H9 (cell line): ENCODE measurements around the gene TGM2. TPM values are rescaled to one million over a fixed set of nuclear protein-coding genes. Genes with fewer than 3 reads are reported as not detected.

Experiments used
- DNase-seq: peaks from one replicate; pipeline ENCODE4 v3.0.0-alpha.2; 2017
- H2AFZ ChIP-seq: one replicate; pipeline ENCODE4 v1.6.1; 2013; ENCODE audit warnings: mild to moderate bottlenecking, low read length, control low read depth, moderate library complexity
- H2AK5ac ChIP-seq: 2 replicates; pipeline ENCODE4 v1.6.1; 2013; ENCODE audit warnings: low read length, control low read depth, mixed read lengths; ENCODE audit not compliant: insufficient read length
- H2BK120ac ChIP-seq: one replicate; pipeline ENCODE4 v1.6.1; 2013; ENCODE audit warnings: low read depth, mild to moderate bottlenecking, low read length, control low read depth, inconsistent platforms; ENCODE audit not compliant: poor library complexity, severe bottlenecking
- H2BK12ac ChIP-seq: 2 replicates; pipeline ENCODE4 v1.6.1; 2013; ENCODE audit warnings: low read length, control low read depth, mixed read lengths, low read depth; ENCODE audit not compliant: insufficient read length
- H2BK15ac ChIP-seq: 2 replicates; pipeline ENCODE4 v1.6.1; 2013; ENCODE audit warnings: low read depth, low read length, control low read depth
- H2BK20ac ChIP-seq: one replicate; pipeline ENCODE4 v1.6.1; 2013; ENCODE audit warnings: low read depth, mild to moderate bottlenecking, low read length, control low read depth, inconsistent platforms; ENCODE audit not compliant: poor library complexity, severe bottlenecking
- H2BK5ac ChIP-seq: 2 replicates; pipeline ENCODE4 v1.6.1; 2013; ENCODE audit warnings: low read length, control low read depth, mixed read lengths; ENCODE audit not compliant: insufficient read length
- H3K14ac ChIP-seq: 2 replicates; pipeline ENCODE4 v1.6.1; 2013; ENCODE audit warnings: low read length, control low read depth; ENCODE audit not compliant: insufficient read depth
- H3K18ac ChIP-seq: 2 replicates; pipeline ENCODE4 v1.6.1; 2013; ENCODE audit warnings: low read depth, mild to moderate bottlenecking, mixed read lengths, low read length, control low read depth; ENCODE audit not compliant: insufficient read length
- H3K23ac ChIP-seq: 2 replicates; pipeline ENCODE4 v1.6.1; 2013; ENCODE audit warnings: low read length, control low read depth, mixed read lengths, low read depth; ENCODE audit not compliant: insufficient read length
- H3K23me2 ChIP-seq: 2 replicates; pipeline ENCODE4 v1.6.1; 2013; ENCODE audit warnings: low read depth, mild to moderate bottlenecking, mixed read lengths, low read length, control low read depth; ENCODE audit not compliant: insufficient read length, poor library complexity, severe bottlenecking
- H3K27ac ChIP-seq: 2 replicates; pipeline ENCODE4 v1.5.1; 2013; ENCODE audit warnings: low read length, control low read depth, mixed read lengths, low read depth; ENCODE audit not compliant: insufficient read length
- H3K27me3 ChIP-seq: 2 replicates; pipeline ENCODE4 v1.6.1; 2013; ENCODE audit warnings: low read length, control low read depth, inconsistent platforms; ENCODE audit not compliant: insufficient read depth
- H3K4ac ChIP-seq: 2 replicates; pipeline ENCODE4 v1.6.1; 2013; ENCODE audit warnings: low read depth, mild to moderate bottlenecking, control low read depth, inconsistent platforms, low read length, moderate library complexity
- H3K4me1 ChIP-seq: 2 replicates; pipeline ENCODE4 v1.6.1; 2013; ENCODE audit warnings: low read length, control low read depth, inconsistent platforms; ENCODE audit not compliant: insufficient read depth
- H3K4me2 ChIP-seq: 2 replicates; pipeline ENCODE4 v1.6.1; 2013; ENCODE audit warnings: low read length, control low read depth, mixed read lengths; ENCODE audit not compliant: insufficient read length, insufficient read depth
- H3K56ac ChIP-seq: 2 replicates; pipeline ENCODE4 v1.6.1; 2013; ENCODE audit warnings: low read depth, mild to moderate bottlenecking, mixed read lengths, low read length, control low read depth; ENCODE audit not compliant: insufficient read length
- H3K79me1 ChIP-seq: 2 replicates; pipeline ENCODE4 v1.6.1; 2013; ENCODE audit warnings: low read depth, mild to moderate bottlenecking, moderate library complexity, low read length, control low read depth, inconsistent platforms; ENCODE audit not compliant: insufficient read depth, poor library complexity, severe bottlenecking
- H3K79me2 ChIP-seq: 2 replicates; pipeline ENCODE4 v1.6.1; 2013; ENCODE audit warnings: low read length, control low read depth, inconsistent platforms; ENCODE audit not compliant: insufficient read depth
- H3K9ac ChIP-seq: 2 replicates; pipeline ENCODE4 v1.6.1; 2013; ENCODE audit warnings: low read length, control low read depth, mixed read lengths; ENCODE audit not compliant: insufficient read length; ENCODE audit errors: extremely low read depth
- H3K9me3 ChIP-seq: one replicate; pipeline ENCODE4 v1.6.1; 2013; ENCODE audit warnings: low read depth, low read length, inconsistent platforms; ENCODE audit not compliant: control insufficient read depth
- H3T11ph ChIP-seq: one replicate; pipeline ENCODE4 v1.6.1; 2013; ENCODE audit warnings: mild to moderate bottlenecking, low read length, control low read depth, inconsistent platforms
- H4K20me1 ChIP-seq: one replicate; pipeline ENCODE4 v1.6.1; 2013; ENCODE audit not compliant: control insufficient read depth, insufficient read length, insufficient read depth
- H4K5ac ChIP-seq: 2 replicates; pipeline ENCODE4 v1.6.1; 2013; ENCODE audit warnings: low read depth, mild to moderate bottlenecking, mixed read lengths, low read length, control low read depth; ENCODE audit not compliant: insufficient read length
- H4K8ac ChIP-seq: replicated peaks from 2 replicates; pipeline ENCODE4 v1.6.1; 2013; ENCODE audit warnings: low read length, control low read depth, mixed read lengths, low read depth; ENCODE audit not compliant: insufficient read length
- H4K91ac ChIP-seq: 2 replicates; pipeline ENCODE4 v1.6.1; 2013; ENCODE audit warnings: low read depth, mild to moderate bottlenecking, moderate library complexity, mixed read lengths, low read length, control low read depth; ENCODE audit not compliant: insufficient read length
- H3K27ac Mint-ChIP-seq, 3 experiments: 2 replicates in 2 of 3; 3 replicates in 1 of 3; pipeline ENCODE4 v1.8.0; 2020 to 2021; ENCODE audit warnings: mixed read lengths in 3 of 3, mild to moderate bottlenecking in 1 of 3, moderate library complexity in 1 of 3
- H3K27me3 Mint-ChIP-seq: 2 replicates; pipeline ENCODE4 v1.8.0; 2021; ENCODE audit warnings: low read depth, mild to moderate bottlenecking, moderate library complexity, mixed read lengths
- H3K36me3 Mint-ChIP-seq, 3 experiments: 2 replicates in 2 of 3; 3 replicates in 1 of 3; pipeline ENCODE4 v1.8.0; 2020 to 2021; ENCODE audit warnings: low read depth in 3 of 3, mixed read lengths in 3 of 3; ENCODE audit not compliant: insufficient read depth in 1 of 3
- H3K4me1 Mint-ChIP-seq, 2 experiments: 2 replicates each; pipeline ENCODE4 v1.8.0; 2020; ENCODE audit warnings: mixed read lengths in 2 of 2
- H3K4me3 Mint-ChIP-seq, 2 experiments: 2 replicates in 1 of 2; 3 replicates in 1 of 2; pipeline ENCODE4 v1.8.0; 2020 to 2021; ENCODE audit warnings: mild to moderate bottlenecking in 2 of 2, mixed read lengths in 2 of 2, moderate library complexity in 1 of 2
- H3K9me3 Mint-ChIP-seq, 2 experiments: 2 replicates in 1 of 2; 3 replicates in 1 of 2; pipeline ENCODE4 v1.8.0; 2020; ENCODE audit warnings: mild to moderate bottlenecking in 2 of 2, mixed read lengths in 2 of 2, moderate library complexity in 1 of 2
- WGBS: extraction: QIAGEN DNeasy Blood & Tissue Kit; methylation state at CpG from one replicate; pipeline ENCODE4 v1.1.7; 2013; ENCODE audit warnings: missing lambda C conversion rate, low lambda C conversion rate, mixed read lengths; ENCODE audit not compliant: insufficient read length; ENCODE audit errors: extremely low coverage; 5-methylcytosine and 5-hydroxymethylcytosine counted together
- total RNA-seq: library from RNA; stranded (reverse); gene quantifications from 2 replicates; pipeline ENCODE4 v1.2.1, GENCODE V29; 2021
- TF ChIP-seq, protein P1 (sequence below): fragments of 200-600 bp; sonication (generic); conservative IDR thresholded peaks from 3 replicates; pipeline ENCODE4 v1.8.0; 2021; ENCODE audit warnings: antibody characterized with exemption, mild to moderate bottlenecking

Gene TGM2
- total RNA-seq, 1 experiment from 2014 or later = 1.1 TPM

DNA sequence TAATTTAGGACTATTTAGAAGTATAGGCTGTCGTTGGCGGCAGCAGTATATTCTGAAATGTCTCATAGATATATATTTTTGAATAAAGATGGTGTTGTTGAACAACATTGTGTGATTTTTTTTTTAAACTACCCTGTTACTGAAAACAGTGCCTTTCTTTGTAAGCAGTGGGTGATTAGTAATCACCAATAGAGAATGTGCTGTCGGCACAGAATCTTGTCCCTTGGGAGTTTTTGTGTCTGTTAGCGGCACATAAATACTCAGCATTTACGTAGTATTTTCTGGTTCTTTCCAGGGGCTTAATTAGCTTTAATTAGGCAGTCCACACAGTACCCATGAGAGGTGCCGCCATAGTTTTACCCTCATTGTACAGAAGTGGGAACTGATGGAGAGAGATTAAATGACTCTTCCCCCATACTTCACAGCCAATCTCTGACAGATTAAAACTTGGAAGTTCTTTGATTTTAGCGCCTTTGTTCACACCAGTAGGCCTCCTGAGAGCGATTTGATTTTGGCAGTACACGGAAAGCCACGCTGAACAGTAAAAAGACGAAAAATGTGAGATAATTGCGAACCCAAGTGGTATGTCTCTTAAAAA, 72.7 kb downstream of the TGM2 start:
- no peaks in the 10 kb centered on the region for H3K79me2 ChIP-seq
- no peak overlapping the region for H3K4me2 ChIP-seq
- H3K4ac ChIP-seq = no peak overlapping the region
- no peaks in the 10 kb centered on the region for H3K27me3 ChIP-seq
- TF ChIP-seq, protein P1, sequence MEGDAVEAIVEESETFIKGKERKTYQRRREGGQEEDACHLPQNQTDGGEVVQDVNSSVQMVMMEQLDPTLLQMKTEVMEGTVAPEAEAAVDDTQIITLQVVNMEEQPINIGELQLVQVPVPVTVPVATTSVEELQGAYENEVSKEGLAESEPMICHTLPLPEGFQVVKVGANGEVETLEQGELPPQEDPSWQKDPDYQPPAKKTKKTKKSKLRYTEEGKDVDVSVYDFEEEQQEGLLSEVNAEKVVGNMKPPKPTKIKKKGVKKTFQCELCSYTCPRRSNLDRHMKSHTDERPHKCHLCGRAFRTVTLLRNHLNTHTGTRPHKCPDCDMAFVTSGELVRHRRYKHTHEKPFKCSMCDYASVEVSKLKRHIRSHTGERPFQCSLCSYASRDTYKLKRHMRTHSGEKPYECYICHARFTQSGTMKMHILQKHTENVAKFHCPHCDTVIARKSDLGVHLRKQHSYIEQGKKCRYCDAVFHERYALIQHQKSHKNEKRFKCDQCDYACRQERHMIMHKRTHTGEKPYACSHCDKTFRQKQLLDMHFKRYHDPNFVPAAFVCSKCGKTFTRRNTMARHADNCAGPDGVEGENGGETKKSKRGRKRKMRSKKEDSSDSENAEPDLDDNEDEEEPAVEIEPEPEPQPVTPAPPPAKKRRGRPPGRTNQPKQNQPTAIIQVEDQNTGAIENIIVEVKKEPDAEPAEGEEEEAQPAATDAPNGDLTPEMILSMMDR = no peak
- no peak overlapping the region for H3K56ac ChIP-seq
- no peak overlapping the region for H3K9ac ChIP-seq
- no peak overlapping the region for H2AK5ac ChIP-seq
- no peak for DNase-seq
- H3K18ac ChIP-seq = no peak overlapping the region
- Mint-ChIP-seq H3K9me3 (no peaks in the 10 kb centered on the region), H3K27me3 (no peaks in the 10 kb centered on the region), H3K4me1 (peaks cover 3 to 6% of the 10 kb centered on the region in 2 experiments; a peak in 3 of 4 replicates), H3K27ac (no peak overlapping the region), H3K4me3 (no peak overlapping the region), H3K36me3 (peaks cover 1 to 41% (median 22%) of the 10 kb centered on the region in 3 experiments; a peak in 6 of 7 replicates)
- no CpG with 5 or more reads among the region's 12 CpGs for WGBS
- H3K4me1 ChIP-seq = no peaks in the 10 kb centered on the region
- H2AFZ ChIP-seq = no peak overlapping the region
- no peak overlapping the region for H2BK15ac ChIP-seq
- H3K14ac ChIP-seq = no peak overlapping the region
- no peak overlapping the region for H4K5ac ChIP-seq
- H4K8ac ChIP-seq = no peak overlapping the region
- no peak overlapping the region for H2BK5ac ChIP-seq
- no peaks in the 10 kb centered on the region for H3K9me3 ChIP-seq
- H3K23ac ChIP-seq = no peak overlapping the region
- H3K23me2 ChIP-seq = no peaks in the 10 kb centered on the region
- no peaks in the 10 kb centered on the region for H4K20me1 ChIP-seq
- H3T11ph ChIP-seq = no peak overlapping the region
- no peak overlapping the region for H2BK12ac ChIP-seq
- no peaks in the 10 kb centered on the region for H3K79me1 ChIP-seq
- no peak overlapping the region for H4K91ac ChIP-seq
- H2BK120ac ChIP-seq = no peak overlapping the region
- no peak overlapping the region for H2BK20ac ChIP-seq
- no peak overlapping the region for H3K27ac ChIP-seq
